Activated gamma-delta T cell (primary cell): ENCODE measurements around the gene C9orf72.

Source experiments
- DNase-seq: peaks from one replicate; lab custom pipeline; 2025; lab: John Stamatoyannopoulos, UW

C9orf72 gene

DNA sequence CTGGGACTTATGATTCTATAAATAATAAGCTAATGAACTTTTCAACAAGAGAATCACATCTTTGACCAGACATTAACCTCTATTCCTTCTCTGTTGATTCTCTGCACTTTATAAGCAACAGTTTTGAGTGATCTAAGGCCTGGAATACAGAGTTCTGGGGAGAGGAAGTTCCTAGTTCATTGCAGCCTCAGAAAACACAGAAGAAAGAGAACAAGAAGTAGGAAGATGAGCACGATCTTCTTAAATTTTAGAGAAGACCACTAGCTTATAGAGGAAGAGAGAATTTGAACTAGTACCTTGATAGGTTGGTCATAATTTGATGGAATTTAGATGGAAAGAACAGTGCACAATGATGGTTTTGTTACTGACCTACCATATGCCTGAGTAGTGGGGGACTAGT is 8.5 kb upstream of the C9orf72 start:
- no peak for DNase-seq

DNA sequence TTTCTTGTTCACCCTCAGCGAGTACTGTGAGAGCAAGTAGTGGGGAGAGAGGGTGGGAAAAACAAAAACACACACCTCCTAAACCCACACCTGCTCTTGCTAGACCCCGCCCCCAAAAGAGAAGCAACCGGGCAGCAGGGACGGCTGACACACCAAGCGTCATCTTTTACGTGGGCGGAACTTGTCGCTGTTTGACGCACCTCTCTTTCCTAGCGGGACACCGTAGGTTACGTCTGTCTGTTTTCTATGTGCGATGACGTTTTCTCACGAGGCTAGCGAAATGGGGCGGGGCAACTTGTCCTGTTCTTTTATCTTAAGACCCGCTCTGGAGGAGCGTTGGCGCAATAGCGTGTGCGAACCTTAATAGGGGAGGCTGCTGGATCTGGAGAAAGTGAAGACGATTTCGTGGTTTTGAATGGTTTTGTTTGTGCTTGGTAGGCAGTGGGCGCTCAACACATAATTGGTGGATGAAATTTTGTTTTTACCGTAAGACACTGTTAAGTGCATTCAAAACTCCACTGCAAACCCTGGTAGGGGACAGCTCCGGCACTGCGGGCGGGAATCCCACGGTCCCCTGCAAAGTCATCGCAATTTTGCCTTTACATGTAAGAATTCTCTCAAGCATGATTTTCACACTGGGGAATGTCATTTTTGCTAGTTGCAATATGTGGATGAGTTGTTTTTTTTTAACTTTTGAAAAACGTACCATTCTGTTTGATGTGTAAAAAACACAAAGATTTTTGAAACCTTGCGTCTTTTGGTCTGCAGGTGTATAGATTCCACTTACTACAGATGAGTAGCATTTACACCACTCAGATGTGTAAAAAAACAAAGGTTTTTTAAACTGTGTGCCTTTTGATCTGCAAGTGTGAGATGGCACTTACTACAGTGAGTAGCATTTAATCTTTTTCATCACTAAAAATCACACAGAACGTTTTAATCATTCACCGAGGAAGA is 631 bp upstream of the C9orf72 start:
- peak; percentile 53 for DNase-seq

DNA sequence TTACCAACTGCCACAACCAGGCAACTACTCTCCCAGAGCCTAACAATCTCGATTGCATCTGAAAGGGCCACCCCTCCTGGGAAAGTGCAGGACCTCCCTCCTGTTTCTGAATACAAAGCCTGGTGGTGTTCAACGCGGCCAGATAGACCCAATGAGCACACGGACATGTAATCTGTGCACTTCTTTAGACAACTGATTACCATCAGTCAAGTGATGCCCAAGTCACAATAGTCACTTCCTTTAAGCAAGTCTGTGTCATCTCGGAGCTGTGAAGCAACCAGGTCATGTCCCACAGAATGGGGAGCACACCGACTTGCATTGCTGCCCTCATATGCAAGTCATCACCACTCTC is 739 bp downstream of the C9orf72 start:
- no peak for DNase-seq

DNA sequence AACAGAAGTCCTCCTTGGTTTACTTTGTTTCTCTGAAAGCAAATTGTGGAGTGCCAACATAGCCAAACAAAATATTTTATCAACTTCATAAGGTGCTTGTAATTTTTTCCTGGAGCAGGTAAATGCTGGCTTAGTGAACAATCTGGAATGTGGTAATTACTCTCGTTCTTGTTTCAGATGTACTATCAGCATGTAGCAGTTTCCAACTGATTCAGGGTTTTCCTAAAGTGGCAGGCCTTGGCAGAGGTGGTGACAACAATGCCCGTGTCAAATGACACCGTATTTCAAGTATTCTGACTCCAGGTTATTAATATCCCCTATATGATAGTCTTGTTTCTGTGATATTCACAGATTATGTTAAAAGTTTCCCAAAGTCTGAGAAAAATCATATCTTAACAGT is 1.2 kb downstream of the C9orf72 start:
- no peak for DNase-seq

DNA sequence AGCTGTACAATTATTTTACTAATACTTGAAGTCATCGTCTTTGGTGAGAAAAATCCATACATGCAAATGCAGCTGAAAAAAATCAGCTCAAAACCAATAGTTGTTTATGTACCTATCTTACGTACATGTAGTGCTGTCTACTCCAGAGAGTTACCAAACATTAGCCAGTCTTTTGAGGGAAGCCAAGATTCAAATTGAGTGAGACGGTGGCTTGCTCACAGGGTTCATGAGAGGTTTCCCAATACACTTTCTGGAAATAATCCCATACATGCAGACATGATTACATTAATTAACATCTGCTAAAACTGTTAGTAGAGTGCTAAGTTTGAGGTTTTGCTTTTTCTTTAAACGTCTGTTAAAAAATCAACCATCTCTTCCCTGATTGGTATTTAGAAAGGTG is 2.3 kb downstream of the C9orf72 start:
- no peak for DNase-seq

DNA sequence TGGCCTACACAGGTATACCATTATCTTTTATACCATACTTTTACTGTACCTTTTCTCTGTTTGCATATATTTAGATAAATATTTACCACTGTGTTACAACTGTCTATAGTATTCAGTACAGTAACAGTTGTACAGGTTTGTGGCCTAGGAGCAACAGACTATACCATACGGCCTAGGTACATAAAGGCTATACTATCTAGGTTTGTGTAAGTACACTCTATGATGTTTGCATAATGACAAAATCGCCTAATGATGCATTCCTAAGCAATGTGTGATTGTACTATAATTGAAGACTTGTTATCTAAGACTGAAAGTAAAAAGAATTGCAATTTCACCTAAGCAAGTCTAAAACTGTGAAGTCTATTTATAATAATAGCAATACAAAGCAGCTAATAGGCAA is 3.9 kb downstream of the C9orf72 start:
- DNase-seq: no peak

DNA sequence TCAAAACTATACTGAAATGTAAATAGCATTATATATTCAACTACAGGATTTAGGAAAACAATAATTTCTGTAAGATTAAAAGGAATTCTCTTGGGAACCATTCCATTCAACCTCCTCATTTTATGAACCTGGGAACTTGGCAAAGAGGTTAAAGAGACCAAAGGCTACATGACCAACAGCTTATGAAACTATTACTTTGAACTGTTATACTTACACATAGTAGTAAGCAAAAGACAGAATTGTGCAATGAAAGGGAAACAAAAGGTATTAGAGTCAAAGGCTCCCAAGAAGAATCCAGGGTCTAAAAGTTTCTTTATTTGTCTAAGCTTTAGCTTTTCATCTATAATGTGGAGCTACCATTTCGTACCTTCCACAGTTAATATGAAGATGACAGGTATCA is 7.2 kb downstream of the C9orf72 start:
- no peak for DNase-seq

DNA sequence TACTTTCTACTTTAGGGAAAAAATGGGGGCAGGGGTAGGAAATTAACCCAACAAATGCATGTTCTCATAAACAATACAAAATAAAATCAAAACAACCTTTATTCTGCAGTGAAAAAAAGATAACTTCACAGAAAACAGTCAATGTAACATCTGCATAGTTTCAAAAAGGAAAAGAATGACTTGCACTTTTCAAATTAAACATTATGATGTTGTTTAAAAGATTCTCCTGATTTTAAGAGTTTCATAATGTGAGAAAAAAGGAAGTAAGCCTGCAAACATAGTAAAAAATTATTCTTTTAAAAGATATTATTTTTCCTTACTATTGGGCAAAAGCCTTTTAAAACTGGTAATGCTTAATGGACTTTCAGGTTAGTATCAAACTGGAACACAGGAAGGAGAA is 7.6 kb downstream of the C9orf72 start:
- DNase-seq: no peak

DNA sequence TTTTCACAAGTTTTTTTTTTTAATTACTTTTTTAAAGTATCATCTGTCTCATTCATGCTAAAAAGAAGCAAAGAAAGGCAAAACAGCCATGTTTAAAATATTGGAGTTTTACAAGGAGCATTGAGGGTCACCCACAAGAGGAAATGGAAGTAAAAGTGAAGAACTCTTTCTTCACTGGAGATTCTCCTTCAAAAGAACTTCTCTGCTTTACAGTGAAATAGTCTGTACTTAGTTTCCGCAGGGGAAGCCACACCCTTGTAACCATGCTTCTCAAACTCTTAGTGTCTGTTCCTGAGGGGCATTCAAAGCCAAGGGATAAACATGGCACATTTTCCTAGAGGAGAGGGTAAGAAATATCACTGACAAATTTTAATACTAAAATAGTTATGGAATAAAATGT is 8.6 kb downstream of the C9orf72 start:
- DNase-seq: no peak

DNA sequence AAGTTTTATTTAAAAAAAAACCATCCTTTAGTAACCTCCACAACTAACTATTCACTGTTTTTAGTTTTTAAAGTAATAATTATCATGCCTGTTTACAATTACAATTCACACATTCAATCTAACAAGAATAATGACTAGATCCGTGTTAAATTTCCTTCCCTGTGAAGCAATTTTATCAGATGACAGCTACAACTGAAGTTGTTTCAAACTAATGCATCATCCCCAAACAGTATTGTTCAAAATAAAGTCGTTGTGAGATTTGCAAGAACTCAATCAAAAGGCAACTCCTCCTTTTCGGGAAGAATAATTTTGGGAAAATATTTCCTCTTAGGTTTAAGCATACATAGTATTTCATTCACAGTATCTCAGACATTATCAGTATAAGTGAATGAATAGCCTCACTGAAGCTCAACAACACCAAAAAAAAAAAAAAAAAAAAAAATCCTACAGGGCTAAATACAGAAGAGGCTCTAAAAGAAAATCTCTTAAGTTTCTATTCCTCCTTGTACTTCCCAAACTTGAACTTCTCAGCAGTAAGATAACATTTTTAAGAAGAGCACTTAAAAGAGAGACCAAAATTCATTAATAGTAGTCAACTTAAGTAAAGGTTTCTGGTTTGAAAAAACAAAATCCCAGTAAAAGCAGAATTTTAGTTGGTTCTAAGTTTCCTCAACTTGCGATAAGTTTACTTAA is 9.4 kb downstream of the C9orf72 start:
- DNase-seq: no peak

DNA sequence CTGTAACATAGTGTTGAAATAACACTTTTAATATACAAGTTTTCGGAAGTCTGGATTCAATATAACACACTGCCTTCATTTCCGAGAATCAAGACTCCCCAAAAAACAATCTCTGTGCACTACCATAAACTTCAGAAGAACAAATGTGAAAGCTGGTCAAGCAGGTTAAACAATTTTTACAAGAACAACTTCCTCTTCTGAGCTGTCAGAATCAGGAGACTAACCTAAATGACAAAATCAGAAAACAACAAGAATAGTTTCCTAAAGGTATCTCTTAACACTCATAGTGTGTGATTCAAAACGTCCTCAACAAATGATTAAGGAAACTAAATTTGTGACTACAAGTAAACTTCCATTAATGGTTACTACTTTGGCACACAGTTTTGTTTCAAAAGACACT is 11.6 kb downstream of the C9orf72 start:
- no peak for DNase-seq

DNA sequence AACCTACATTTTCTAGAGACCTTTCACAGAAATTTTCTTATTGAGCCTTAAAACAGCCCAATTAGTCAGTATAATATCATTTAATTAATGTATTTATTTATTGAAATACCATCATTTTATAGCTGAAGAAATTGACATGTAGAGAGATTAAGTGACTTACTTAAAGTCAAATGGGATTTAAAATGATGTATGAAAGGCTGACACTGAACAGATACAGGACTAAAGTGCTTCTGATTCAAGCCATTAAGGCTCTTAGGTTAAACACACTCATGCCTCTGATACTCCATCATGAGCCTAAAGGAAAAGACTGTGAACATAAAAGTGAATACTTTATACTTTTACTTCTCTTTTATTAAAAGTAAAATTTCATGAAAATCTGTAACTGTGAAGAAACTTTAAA is 12.8 kb downstream of the C9orf72 start:
- DNase-seq: no peak

DNA sequence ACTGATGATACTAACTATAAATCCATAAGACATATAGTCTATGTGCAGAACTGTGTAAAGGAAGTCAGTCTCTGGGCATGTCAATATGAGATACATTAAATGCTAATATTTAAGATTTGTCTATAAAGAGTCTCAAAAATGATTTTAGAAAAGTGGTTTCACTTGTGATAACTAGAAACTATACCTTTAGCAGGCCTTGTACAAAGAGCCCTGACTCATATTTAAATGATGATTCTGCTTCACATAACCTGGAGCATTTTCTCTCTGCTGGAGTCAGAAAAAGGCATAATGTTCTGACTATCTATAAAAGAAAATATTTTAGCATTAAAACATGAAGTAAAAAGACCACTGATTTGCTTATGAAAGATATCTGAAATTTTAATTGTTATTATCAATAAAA is 15.0 kb downstream of the C9orf72 start:
- DNase-seq: no peak

DNA sequence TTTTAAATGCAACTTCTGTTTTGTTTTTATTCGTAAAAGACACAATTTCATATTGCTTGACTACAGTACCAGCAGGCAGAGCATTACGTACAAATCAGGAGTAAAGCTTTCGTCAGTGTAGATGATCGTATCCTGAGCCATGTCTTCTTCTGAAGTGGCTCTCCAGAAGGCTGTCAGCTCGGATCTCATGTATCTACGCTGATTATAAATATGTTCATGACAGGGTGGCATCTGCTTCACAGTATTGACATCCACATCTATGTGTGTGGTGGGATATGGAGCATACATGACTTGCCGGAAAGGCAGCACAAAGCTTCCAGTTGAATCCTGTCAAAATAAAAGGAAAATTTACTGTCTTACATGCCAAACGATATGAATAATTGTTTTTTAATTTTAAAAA is 16.8 kb downstream of the C9orf72 start:
- DNase-seq: no peak

DNA sequence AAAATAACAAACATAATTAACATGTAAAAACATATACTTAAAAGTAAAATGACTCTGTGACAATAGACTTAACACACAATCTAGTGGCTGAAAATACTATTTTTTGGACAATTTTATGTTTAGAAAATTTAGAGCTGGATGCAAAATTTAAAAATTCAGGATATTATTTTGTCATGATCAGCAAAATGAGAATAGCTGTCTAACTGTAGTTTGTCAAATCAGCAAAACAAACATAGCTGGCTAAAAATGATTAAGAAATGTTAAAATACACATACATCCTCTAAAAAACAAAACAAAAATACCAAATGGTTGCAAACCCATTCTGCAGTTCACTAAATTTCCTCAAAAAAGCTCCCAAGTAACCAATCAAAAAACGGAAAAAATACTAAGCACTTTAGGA is 18.6 kb downstream of the C9orf72 start:
- DNase-seq: no peak

DNA sequence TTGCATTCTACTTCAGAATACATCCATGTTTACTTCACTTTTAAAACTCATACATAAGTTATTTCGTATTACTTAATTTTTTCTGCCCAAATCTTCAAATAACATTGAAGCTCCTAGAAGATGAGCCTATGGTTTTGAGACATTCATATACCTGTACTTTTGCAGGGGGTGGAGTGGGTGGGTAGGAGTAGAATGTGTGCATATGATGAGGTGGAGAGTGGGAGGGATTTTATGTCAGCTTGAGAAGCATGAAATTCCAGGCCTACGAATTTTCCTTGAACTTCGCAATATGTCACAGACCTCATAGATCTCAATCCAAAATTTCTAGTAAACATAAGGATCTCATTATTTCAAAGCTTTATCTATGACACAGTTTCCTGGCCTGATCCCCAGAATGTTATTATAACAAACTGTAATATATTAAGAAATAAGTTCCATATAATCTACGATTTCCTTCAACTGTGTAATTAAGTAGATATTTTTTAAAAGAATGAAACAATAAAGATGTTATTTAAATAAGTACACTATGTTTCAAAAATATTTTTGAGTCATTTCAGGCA is 24.0 kb downstream of the C9orf72 start:
- no peak for DNase-seq

DNA sequence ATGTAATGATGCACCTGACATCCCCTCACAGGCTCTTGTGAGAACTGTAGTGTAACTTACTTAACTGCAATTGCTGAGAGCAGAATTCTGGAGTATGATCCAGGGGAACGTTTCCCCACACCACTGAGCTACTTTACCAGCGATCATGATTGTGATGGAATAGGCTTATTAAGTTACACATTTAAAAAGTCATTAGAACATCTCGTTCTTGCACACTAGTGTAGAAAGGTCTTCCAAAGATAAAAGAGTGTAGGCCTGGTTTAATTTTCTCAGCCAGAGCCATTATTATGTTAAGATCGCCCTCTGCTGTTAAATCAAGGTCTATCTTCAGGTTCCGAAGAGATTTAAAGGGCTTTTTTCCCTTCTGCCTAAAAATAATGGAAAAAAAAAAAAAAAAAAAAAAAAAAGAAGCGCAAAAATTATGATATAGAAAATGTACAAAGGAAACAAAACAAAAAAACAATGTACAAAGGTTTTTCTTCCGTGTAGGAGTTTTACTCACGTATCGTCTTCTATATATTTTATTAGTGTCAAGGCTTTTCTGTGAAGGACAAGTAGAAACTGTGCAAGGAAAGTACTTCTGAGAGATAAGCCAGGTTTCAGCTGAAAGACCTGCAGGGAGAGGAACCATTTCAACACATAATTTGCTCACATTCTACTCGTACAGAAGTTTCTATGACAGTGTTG is 25.1 kb downstream of the C9orf72 start:
- DNase-seq: no peak

DNA sequence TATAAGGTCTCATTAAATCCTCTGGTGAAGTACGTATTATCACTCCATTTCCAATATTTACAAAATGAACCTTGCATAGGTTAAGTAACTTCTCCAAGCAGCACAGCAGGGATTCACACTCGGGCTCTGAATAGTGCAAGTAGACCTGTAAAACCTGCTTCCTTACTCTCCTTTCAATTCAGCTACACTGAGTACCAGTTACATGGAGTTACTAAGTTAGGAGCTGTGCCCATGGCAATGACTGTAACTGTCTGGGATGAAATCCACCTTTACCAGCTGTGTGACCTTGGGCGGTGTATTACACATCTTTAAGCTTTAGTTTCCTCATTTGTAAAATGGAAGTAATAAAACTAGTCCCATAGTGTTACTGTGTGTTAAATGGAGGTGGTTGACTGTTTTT is 27.8 kb downstream of the C9orf72 start:
- DNase-seq: no peak

DNA sequence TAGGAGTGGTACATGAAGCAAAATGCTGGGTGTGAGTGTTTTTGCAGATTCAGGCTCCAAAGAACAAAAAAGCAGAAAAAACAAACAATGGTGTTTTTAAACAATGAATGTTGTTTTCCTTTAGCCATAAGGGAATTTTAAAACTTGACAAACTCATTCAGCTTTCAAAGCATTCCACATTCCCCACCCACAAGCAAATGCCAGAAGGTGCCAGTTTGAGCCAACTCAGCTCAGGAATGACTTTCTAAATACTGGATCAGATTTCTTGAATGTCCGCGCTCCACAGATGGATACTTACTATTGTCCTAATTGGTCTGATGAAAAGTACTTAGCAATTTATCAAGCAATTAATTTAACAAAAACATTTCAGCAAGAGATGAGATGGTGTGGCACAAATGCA is 30.8 kb downstream of the C9orf72 start:
- DNase-seq: no peak

DNA sequence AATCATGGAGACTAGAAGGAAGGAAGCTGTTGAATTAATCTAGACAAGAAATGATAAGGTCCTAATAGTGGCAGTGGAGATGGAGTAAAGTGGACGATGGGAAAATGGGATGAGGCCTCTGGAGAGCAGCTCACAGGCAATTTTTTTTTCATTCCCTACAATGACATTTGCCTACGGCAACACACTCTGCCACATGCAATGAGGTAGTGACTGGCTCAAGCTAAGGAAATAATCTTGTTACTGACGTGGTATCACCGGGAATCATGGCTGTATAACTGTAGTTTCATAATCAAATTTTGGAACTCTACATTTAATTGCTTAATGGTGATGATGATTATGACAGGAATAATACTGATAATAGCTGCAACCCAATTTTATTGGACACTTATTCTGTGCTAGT is 31.5 kb downstream of the C9orf72 start:
- DNase-seq: no peak

DNA sequence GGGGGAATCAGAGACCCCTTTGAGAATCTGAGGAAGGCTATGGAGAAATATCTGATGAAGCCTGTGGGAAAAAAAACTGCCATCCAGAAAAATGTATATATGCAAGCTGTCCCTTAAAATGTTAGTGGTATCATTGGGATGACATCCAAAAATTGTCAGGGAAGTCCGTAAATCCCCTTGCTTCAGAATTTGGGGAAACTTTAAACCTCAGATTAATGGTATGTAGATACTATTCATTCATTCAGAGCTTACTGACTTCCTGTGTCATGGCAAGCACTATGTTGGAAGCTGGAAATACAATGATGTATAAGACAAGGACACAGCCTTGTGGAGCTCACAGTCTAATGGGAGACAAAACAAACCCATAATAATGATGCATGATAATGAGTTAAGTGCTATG is 32.8 kb downstream of the C9orf72 start:
- DNase-seq: no peak
